LNCAP (cell line): ENCODE measurements around the gene MYL4.

Experiments used
- TF ChIP-seq, protein P1 (sequence below): fragments of 450-650 bp; IDR thresholded peaks from 2 replicates; pipeline ENCODE4 v1.5.1; 2017; ENCODE audit warnings: mild to moderate bottlenecking

MYL4 gene

DNA sequence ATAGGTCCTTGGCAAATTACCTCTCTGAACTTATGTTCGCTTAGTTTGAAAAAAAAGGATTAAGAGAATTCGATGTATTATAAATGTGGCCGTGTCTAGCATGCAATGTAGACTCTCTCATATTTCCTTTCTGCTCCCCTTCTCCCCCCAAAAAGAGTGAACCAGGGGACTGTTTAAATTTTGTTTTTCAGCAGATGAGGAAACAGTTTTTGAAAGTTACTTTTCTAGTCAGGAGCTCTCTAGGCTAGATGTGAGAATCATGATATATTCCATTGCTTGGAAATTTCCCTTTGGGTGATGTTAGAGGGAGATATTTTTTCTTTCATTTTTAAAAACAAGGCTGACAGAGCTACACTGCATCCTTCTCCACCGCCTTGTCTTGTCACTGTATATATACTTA, 18.9 kb upstream of the MYL4 start:
- TF ChIP-seq, protein P1, sequence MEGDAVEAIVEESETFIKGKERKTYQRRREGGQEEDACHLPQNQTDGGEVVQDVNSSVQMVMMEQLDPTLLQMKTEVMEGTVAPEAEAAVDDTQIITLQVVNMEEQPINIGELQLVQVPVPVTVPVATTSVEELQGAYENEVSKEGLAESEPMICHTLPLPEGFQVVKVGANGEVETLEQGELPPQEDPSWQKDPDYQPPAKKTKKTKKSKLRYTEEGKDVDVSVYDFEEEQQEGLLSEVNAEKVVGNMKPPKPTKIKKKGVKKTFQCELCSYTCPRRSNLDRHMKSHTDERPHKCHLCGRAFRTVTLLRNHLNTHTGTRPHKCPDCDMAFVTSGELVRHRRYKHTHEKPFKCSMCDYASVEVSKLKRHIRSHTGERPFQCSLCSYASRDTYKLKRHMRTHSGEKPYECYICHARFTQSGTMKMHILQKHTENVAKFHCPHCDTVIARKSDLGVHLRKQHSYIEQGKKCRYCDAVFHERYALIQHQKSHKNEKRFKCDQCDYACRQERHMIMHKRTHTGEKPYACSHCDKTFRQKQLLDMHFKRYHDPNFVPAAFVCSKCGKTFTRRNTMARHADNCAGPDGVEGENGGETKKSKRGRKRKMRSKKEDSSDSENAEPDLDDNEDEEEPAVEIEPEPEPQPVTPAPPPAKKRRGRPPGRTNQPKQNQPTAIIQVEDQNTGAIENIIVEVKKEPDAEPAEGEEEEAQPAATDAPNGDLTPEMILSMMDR: no peak

DNA sequence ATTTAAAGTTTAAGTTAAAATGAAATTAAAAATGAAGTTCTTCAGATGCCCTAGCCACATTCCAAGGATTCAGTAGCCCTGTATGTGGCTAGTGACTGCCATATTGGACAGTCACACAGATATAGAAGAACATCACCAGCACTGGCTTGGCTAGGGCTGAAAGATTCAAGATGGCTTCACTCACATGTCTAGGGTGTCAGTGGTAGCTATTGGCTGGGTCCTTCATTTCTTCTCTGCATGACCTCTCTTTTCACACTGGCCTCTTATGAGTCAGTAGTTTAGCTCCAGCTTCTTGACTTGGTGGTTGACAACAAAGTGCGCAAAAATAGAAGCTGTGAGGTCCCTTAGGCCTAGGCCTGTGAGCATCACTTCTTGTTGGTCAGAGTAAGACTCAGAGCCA, 18.4 kb upstream of the MYL4 start:
- TF ChIP-seq, protein P1: no peak

DNA sequence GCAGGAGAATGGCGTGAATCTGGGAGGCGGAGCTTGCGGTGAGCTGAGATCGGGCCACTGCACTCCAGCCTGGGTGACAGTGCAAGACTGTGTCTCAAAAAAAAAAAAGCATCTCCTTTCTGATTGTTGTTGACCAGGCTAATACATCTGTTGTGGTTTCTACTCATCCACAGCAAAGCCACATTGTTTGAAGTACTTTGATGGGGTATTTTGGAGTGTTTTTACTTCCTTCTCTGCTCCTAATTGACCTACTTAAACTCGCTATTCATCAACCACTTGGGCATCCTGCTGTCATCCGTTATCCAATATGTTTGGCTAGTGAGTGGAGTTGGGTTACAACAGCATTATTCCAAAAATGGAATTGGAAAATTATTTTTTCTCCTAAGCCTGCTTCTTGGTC, 16.6 kb upstream of the MYL4 start:
- TF ChIP-seq, protein P1: no peak

DNA sequence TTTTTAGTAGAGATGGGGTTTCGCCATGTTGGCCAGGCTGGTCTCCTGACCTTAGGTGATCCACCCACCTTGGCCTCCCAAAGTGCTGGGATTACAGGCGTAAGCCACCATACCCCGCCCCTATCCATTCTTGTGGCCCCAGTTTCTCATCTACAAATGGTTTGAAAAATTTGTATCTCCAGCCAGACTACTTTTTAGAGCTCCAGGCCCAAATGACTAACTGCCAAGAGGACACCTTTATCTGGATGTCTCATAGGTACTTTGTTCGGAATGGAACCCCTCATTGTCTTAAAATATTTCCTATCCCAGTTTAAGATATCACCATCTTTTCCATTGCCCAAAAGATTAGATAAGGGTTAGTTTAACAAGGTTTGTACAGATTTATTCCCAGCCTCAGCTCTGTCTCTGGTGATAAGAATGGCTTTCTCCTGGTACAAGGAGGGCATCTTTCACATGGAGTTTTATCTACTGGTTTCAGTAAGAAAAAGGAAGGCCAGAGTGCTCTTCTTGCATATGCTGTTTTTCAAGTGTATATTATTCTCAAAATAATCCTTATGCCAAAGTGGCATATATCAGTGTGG, 15.1 kb upstream of the MYL4 start:
- TF ChIP-seq, protein P1: no peak

DNA sequence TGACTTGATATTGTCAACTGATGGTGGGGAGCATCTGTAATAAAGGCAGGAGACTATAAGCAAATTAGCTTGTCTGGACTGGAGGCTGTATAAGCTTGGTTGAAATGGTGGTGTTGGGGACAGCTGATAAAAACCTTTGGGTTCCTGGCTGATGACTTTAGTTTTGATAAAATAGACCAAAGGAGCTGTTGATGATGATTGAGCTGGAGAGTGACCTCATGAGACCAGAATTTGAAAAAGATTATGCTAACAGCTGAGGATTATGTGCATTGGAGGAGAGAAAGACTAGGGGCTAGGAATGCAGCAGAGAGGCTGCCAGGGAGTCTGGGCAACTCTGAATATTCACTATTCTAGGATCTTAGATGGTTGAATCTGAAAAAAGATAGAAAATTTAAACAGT, 11.3 kb upstream of the MYL4 start:
- TF ChIP-seq, protein P1: no peak

DNA sequence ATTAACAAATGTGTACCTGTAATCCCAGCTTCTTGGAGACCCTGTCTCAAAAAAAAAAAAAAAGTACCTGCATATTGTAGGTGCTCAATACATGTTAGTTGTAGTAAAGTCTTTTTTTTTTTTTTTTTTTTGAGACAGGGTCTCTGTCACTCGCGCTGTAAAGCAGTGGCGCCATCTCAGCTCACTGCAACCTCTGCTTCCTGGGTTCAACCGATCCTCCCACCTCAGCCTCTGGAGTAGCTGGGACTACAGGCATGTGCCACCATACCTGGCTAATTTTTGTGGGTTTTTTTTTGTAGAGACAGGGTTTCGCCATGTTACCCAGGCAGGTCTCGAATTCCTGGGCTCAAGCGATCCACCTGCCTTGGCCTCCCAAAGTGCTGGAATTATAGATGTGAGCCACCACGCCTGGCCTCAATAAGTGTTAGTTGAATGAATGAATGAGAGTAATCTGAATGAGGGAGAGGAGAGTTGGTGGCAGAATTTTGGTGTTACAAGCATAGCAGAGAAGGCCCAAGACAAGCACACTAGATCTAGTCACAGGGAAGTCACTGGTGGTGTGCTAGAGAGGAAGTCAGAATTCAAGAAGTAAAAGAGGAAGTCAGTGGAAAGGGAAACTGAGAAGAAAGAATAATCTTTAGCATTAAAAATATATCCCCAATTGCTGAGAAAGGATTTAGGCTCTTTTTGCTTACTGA, 9.4 kb upstream of the MYL4 start:
- TF ChIP-seq, protein P1: no peak

DNA sequence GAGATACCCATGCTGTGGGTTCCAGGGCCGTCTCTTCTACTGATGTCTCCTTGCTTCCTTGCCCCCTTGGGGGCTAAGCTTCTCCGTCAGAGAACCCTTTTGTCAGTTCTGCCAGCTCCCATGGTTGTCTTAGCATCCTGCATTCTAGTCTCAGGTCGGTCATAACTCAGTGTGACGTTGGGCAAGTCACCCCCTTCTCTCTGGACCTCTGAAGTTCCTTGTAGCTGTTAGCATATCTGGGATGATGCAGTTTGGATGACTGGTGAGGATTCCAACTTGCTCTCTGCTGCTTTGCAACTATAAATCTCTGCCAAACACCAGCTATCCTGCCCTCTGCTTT, 8.9 kb upstream of the MYL4 start:
- TF ChIP-seq, protein P1: no peak

DNA sequence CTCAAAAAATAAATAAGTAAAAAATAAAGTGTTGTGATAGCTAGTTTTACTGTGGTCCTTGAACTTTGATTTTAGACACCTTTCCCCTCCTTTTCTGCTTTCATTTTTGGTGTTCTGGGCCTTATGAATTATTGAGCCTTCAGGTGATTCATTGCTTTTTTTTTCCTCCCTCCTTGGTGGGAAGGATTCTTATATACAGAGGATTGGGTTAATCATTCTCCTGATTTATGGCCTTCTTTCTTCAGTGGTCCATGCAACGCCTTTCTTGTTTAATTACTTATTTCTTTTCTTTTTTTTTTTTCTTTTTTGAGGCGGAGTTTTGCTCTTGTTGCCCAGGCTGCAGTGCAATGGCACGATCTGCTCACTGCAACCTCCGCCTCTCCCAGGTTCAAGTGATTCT, 8.0 kb upstream of the MYL4 start:
- TF ChIP-seq, protein P1: no peak
